LHCN-M2 (cell line): Measurements from ENCODE around the gene C1RL. TPM values are rescaled to one million over a fixed set of nuclear protein-coding genes. Genes with fewer than 3 reads are reported as not detected.
A peak's percentile ranks its signal among the peaks of the same experiment; 100 is the strongest.
"Not testable (repeated sequence)": the region's sequence is repeated elsewhere in the genome, so short reads cannot be mapped to it uniquely, and the experiment has no call there.

Experiments used
- DNase-seq: peaks from one replicate; pipeline ENCODE4 v3.0.0-alpha.2; 2012; ENCODE audit warnings: low read depth
- total RNA-seq: library from RNA; depleted of rRNA; stranded (reverse); fragments of >200 nt; gene quantifications from 2 replicates; pipeline ENCODE4 v1.2.3, GENCODE V29; 2014

Gene C1RL
- total RNA-seq, 1 experiment from 2014 or later = 24.7 TPM

DNA sequence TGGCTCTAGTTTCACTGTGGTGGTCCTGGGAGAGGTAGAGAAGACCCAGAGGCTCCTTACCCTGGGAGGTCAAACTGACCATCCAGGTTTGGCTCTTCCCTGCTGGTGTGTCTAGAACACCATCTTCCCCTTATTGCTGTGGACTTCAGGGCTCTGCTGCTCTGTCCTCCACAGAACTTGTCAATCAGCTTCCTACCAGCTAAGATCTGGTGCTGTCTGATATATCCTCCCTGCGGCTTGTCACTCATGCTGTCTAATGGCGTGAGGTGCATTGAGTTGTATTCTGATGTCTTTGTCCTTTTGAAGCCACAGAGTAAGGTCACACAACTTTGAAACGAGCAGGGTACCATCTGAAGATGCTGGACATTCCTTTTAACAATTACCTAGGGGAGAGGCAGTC is 7.2 kb upstream of the C1RL start:
- no peak for DNase-seq

DNA sequence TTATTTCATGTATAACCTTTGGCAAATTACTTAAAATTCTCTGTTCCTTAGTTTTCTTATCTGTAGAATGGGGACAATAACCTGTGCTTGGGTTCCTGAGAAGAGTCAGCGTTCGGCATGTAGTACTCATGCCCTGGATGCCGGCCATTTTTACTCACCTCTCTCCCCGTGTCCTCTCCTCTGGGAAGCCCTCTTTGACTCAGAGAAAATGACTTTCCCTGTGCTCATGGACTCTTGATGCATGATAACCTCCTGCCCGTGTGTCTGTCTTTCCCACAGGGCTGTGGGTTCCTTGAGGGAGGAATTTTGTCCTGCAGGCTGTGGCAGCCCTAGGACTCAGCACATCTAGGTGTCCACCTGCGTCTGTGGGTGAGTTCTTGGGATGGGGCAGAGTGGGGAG is 5.8 kb upstream of the C1RL start:
- DNase-seq = no peak

DNA sequence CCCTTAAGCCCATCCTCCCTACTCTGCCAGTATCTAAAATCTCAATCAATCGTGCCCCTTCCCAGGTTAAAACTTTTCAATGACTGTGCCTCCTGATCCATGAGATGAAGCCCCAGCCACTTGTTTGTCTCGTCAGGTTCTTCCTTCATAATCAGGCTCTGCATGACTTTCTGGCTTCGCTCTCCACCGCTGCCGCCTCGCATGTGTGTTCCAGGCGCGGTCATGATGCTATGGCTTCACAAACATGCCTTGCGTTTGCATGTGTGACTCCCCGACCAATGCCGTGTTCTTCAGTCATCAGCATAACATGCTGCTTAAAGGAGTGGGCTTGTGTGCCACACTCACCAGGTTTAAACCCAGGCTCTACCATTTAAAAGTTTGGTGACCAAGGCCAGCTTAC is 5.0 kb upstream of the C1RL start:
- no peak for DNase-seq

DNA sequence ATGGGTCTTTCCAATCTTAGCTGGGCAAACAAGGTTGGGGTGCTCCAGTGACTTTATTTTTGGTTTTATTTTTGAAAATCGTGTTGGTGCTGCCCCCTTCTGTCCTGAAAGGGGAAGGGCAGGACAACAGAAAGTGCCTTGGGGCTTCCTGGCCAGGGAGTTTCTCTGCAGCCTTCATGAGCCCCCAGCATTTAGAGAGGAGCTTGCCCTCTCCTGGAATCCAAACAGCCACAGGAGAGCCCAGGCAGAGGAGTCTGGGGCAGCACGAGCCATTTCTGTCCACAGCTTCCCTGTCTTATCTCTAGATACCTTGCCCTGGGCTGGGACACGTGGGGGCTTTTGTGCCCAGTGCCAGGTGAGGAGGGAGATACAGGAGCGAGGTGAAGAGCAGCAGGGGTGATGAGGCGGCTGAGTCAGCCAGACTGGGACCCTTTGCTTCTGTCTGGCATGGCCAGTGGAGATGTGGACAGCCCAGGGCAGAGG is 4.4 kb upstream of the C1RL start:
- DNase-seq = peak; percentile 42

DNA sequence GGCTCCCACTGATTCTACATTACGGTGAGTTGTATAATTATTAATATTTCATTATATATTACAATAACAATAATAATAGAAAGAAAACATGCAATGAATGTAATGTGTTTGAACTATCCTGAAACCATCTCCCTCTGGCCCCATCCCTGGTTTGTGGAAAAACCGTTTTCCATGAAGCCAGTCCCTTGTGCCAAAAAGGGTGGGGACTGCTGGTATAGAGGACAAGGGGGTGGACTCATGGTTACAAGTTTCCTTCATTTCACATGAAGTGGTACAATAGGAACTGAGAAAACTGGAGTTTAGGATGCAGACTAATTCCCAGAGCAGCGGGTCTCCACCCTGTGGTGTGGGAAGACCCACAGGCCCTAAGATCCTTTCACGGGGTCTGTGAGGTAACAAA is 3.0 kb upstream of the C1RL start:
- DNase-seq = no peak

DNA sequence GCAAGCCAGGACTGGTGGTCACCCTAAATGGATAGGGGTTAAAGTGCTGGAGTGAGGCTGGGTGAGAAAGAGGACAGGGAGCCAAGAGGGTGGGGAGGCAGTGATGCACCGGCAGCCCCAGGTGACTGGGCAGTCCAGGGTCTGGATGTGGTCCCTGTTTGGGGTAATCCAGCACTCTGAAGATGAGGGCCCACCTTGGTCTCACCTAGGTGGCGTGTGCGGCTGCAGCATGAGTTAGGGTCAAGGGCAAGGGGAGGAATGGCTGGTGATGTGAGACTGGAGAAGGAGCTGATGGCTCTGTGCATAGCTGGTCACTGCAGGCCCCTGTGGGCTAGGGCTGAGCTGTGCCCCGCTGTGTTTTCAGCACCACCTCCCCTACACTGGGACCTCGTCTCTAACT is 1.6 kb upstream of the C1RL start:
- no peak for DNase-seq

DNA sequence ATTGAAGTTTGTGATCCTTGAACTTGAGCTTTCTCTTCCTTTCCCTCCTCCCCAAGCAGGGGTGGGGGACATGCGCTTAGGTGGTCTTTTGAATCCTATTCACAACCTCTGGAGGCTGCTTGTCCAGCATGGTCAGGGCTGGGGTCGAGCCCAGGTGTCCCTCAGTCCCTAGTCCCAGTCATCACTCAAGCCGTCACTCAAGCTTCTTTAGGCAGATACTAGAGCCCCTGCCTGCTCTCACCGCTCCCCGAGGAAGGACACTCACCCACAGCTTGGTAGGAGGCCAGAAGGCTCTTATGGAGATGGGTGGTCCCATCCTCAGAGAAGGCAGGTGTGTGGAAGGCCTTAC is 532 bp upstream of the C1RL start:
- DNase-seq = no peak

DNA sequence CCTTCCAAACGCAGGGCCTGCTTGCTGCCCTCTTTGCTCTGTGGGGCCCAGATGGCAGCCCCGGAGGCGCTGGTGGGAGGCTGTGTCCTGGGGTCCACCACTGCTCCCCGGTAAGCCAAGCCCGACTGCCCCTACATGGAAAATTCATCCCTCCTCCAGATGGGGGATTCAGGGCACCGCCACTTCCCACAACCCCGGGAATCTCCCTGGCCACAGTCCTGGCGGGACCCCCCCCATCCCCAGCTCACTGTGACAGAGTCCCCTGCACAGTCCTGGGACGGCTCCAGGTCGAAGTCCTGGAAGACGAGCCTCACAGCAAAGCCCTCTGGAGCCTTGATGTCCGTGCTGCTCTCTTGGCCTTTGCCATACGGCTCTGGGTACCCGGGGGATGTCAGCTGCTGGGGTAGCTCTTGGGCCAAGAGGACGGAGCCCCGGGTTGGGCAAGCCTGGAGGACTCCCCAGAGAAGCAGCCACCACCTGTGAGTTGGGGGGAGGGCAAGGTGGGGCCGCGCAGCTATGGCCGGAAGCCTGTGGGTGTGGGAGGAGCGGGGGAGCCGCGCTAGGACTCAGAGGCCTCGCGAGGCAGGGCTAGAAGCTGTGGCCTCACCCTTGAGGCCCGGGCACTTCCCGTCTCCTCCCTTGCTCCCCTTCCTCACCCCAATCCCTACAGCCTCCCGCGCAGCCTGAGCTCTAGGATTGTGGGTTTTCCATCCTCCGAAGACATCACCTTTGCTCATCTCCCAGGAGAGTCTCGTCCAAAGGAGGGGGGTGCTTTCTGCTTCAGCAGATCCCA is 815 bp downstream of the C1RL start:
- DNase-seq = peak; percentile 76

DNA sequence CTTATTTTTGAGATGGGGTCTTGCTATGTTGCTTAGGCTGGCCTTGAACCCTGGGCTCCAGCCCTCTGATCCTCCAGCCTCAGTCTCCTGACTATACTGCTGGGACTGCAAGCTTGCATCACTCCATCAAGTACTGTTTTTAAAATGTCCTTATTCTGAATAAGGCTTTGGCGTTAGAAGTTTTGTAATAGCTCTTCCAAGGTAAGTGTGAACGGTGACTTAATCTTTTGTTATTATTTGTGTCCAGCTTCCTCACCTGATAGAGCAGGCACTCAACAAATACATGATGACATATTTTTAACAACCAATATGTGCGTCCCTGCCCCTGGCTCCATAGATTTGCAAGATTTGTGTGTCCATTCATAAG is 1.4 kb downstream of the C1RL start:
- no peak for DNase-seq

DNA sequence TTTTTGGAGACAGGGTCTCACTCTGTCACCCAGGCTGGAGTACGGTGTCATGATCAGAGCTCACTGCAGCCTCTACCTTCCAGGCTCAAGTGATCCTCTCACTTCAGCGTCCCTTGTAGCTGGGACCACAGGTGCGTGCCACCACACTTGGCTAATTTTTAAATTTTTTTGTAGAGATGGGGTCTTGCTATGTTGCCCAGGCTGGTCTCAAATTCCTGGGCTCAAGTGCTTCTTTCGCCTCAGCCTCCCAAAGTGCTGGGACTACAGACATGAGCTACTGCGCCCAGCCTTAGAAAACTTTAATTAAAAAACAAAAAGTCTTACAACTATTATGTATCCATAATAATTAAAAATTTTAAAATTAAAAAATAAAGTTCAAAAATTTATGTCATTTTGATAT is 1.8 kb downstream of the C1RL start:
- DNase-seq = not testable (repeated sequence)

DNA sequence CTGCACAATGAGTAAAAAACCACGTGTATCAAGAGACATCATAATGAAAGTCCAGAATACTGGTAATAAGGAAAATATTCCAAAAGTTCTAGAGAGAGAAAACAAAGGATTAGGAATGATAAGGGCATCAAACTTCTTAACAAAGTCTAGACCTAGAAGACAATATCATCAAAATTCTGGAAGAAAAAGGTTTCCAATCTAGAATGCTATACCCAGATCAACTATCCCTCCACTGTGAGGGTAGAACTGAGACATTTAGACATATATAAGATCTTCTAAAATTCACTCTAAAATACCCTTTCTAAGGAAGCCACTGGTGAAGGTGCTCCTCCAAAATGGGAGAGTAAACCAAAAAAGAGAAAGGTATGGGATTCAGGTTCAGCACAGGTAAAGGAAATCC is 2.9 kb downstream of the C1RL start:
- DNase-seq = no peak

DNA sequence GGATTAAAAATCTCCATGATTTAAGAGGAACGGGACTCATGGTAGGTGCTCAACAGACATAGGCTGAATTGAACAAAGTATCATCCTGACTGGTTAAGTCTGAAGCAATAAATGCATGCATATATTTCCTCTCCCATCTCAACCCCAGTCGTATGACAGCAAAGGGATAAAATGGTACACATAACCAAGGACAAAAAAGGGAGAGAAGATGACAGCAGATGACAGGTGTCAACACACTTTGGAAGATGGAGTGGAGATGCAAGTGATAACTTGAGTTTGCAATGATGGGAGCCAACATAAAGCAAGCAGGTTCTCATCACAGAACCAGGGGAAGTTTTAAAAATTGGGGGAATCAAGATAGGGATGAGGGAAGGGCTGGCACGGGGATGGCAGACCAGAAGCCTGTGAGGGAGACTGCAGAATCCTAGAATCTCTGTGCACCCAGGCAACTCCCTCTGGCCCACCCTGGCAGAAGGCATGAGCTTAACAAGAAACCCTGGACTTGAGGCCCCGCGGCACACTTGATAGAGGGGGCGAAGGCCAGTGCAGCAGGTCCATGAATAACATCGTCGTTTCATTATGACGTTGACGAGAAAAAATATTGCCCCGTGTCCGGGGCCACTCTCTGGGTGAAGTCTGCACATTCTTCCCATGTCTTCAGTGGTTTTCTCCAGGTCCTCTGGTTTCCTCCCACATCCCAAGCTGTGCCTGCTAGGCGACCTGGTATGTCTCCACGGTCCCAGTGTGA is 5.0 kb downstream of the C1RL start:
- DNase-seq = no peak

DNA sequence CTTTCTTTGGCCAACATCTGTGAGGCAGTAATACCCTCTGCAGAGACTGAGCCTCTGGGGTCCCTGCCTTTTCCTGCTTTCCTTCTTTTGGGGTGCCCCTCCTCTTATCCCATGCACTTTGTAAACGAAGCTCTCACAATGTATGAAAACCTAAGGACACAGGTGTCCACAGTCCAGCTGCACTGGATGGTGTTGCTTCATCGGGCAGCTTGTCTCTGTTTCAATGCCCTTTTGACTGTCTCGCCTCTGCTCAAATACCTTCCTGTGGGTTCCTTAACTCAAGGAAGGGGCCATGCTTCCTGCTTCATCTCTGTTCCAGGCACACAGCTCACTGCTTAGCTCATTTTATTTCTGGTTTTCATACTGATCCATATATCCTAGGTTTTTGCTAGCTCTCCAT is 6.4 kb downstream of the C1RL start:
- no peak for DNase-seq

DNA sequence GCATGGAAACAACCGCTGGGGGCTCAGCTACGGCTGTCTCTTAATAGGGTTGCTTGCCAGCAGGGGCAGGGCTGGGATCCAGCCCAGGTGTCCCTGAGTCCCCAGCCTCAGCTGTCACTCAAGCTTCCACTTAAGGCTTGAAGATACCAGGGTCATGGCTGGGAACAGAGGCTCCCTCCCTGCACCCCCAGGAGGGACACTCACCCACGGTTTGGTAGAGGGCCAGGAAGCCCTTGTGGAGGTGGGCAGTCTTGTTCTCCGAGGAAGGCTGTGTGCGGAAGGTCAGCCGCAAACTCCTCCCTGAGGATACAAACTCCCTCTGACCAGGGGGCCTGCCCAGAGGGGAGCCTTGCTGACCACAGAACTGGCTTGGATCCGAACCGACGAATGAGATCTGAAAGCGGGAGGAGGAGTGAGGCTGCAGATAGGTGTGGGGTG is 7.3 kb downstream of the C1RL start:
- DNase-seq = no peak

DNA sequence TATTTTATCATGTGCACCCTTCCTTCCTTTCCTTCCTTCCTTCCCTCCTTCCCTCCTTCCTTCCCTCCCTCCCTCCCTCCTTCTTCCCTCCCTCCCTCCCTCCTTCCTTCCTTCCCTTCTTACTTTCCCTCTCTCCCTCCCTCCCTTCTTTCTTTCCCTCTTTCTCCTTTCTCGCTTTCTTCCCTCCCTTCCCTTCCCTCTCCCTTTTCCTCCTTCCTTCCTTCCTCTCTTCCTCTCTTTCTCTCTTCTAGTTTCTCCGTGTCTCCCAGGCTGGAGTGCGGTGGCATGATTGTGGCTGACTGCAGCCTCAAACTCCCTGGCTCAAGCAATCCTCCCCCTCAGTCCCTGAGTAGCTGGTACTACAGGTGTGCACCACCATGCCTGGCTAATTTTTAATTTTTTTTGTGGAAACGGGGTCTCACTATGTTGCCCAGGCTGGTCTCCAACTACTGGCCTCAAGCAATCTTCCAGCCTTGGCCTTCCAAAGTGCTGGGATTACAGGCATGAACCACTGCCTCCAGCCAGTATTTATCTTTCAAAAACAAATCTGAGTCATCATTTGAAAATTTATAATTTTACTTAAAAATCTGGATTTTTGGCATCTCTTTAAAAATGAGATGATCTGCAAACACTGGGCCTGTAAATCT is 7.8 kb downstream of the C1RL start:
- no peak for DNase-seq

DNA sequence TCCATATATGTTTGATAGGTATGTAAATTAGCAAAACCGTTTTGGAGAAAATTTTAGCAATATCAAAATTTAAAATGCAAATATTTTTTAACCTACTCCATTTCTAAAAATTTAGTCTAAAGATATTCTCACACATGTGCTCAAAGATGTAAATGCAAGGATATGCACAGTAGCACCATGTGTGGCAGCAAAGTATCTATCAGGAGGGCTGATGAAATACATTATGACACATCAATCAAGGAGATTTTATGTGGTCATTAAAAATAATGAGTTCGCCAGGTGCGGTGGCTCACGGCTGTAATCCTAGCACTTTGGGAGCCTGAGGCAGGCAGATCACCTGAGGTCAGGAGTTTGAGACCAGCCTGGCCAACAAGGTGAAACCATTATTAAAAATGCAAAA is 8.8 kb downstream of the C1RL start:
- DNase-seq = no peak

DNA sequence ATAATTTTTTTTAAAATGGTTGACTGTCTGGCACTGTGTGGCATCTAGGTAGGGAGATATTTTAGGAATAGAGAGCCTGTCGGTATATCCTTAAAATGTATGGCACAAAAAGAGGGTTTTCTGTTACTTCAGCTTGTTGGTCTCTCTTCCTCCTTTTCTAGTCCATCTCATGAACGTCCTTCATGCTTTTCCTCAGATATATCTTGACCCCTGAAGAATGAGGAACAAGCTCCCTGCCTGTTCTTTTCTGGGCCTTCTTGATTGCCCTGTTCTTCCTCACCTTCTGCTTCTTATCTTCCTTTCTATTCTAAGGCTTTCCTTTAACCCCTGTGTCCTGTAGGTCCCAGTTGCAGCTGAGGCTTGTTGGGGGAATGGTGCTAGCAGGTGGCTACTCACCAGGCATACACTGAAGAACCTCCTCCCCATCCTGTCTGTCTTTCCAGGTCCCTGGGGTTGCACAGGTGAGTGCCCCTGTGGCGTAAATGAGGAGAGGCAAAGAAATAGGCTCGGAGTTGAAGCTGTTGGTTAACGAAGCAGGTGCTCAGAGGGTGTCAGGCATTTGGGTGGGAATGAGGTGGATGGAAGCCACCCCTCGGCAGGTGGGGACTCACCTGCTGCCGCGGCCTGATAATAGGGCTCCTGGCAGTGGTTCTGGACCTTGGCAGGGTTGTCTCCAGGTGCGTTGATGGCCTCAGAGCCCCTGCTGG is 9.6 kb downstream of the C1RL start:
- DNase-seq = no peak

DNA sequence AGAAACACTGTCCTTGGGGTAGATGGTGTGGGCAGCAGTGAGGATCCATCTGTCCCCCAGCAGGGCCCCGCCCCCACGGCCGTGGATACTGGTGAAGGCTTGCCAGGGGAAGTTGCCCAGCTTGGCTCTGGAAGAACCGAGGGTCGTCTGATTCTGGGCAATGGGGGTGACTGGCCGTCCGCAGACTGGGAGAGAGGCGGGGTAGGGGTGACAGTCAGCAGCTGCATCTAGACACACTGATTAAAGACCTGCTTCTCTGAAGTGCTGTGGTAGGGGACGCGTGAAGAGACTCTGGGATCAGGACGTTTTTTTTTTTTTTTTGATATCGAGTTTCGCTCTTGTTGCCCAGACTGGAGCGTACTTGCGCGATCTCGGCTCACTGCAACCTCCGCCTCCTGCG is 12.0 kb downstream of the C1RL start:
- no peak for DNase-seq

DNA sequence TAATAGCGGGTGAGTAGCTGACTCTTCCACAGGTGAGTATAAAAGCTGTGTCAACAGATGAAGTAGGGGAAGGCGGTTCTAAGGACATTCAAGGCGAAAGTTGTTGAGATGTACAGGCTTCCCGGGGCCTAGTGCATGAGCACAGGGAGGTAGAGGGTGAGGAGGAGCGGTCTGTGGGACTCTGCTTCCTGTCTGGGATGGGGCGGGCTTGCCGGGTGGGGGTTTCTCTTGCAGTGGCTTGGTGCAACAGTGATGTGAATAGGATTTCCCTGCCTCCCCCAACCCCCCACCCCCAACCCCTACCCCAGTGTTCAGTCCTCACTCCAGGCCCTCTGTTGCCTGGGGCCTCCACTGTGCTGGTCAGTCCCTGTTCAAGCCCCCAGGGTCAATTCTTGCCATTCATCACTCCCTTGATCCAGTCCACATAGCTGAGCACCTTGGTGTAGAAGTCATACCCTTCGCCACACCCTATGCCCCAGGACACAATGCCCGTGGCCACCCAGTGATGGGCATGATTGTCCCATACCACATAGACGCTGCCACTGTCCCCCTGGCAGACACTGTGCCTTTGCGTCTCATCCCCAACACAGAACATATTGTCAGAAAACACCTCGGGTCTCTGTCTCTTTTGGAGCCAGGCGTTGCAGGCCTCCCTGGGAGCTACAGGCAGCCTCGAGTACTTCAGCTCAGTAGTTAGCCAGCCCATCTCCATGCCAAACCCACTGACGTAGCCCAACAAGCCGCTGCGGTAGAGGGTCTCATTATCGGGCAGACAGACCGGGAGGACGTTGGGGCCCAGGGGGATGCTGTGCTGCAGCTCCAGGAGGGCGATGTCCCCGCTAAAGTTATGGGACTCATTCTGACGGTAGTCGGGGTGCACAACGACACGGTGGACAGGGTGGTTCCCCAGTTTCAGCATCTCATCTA is 12.7 kb downstream of the C1RL start:
- DNase-seq = no peak

DNA sequence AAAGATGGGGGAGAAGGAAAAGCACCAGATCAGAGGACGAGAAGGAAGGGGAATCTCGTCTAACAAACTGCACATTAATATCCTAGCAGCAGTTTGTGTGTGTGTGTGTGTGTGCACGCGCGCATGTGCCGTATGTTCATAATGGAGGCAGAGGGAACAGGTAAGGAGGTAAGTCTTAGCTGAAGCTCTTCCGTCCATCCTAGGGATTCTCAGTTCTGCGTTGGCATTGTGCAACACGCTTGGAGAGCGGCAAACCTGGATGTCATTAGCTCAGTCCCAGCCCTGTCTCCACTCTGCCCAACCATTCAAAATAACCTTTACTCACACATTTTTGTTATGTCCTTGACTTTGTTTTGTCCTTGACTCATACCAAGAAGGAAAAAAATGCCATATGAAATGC is 15.1 kb downstream of the C1RL start:
- DNase-seq = no peak

DNA sequence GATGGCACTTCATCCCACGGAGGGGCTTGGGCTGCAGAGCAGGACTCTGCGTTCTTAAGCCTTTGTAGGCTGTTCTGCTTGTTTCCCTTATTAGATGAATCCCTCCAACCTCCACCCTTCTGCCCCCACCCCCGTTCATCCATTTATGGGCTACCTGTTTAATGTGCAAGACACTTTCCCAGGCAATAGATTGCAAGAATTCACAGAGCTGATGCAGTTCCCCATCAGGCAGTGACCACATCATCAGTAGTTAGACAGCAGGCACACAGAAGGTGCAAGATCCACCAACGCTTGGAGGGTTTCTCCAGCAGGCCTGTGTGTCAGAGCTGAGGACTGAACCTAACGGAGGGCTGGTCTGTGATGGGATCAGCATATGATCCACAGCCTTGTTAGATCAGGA is 15.5 kb downstream of the C1RL start:
- no peak for DNase-seq
